Neural progenitor cell (in vitro differentiated cells): Measurements from ENCODE around the gene ACTR1A.

Experiments used
- EZH2 ChIP-seq: fragments of 200-600 bp; sonication (generic); IDR thresholded peaks from 2 replicates; pipeline ENCODE4 v1.6.1; 2017; ENCODE audit warnings: antibody characterized with exemption, mild to moderate bottlenecking, moderate library complexity
- EZH2phosphoT487 ChIP-seq: fragments of 200-600 bp; sonication (generic); IDR thresholded peaks from 2 replicates; pipeline ENCODE4 v1.6.1; 2017; ENCODE audit warnings: antibody characterized with exemption
- TF ChIP-seq, protein P1 (sequence below): fragments of 200-600 bp; sonication (generic); IDR thresholded peaks from 2 replicates; pipeline ENCODE4 v1.5.1; 2017; ENCODE audit warnings: antibody characterized with exemption, mild to moderate bottlenecking

DNA sequence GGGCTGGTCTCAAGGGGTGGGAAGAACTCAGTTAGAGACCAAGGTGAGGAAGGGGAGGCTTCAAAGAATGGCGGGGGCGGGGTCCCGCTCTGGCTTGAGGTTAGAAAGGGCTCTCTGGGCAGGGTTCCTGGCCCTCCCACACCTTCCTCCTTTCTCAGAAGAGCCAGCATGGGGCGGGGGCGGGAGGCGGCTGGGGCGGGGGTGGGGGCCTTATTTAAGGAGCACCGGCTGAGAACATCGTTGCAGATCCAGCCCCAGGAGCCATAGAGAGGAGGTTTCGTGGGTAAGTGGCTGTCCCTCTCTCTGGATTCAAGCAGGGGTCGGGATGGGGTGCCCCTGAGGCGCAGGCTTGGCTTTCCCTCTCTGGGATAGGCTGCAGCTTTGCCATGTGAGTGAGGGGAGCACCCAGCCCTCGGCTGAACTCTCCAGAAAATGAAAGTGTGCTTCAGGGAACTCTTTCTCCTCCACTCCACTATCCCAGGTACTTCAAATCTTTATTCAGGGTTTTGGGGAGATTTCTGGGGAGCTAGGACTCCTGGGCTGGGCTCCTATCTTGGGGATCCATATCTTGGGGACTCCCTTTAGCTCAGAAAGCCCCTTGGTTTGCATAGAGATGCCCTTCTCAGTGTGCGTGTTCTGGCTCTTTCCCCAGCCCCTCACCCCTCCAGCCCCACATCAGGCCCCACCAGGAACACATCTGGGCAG lies 66.8 kb downstream of the ACTR1A start:
- TF ChIP-seq, protein P1, sequence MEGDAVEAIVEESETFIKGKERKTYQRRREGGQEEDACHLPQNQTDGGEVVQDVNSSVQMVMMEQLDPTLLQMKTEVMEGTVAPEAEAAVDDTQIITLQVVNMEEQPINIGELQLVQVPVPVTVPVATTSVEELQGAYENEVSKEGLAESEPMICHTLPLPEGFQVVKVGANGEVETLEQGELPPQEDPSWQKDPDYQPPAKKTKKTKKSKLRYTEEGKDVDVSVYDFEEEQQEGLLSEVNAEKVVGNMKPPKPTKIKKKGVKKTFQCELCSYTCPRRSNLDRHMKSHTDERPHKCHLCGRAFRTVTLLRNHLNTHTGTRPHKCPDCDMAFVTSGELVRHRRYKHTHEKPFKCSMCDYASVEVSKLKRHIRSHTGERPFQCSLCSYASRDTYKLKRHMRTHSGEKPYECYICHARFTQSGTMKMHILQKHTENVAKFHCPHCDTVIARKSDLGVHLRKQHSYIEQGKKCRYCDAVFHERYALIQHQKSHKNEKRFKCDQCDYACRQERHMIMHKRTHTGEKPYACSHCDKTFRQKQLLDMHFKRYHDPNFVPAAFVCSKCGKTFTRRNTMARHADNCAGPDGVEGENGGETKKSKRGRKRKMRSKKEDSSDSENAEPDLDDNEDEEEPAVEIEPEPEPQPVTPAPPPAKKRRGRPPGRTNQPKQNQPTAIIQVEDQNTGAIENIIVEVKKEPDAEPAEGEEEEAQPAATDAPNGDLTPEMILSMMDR: no peak
- no peak for TF ChIP-seq EZH2phosphoT487
- no peak for TF ChIP-seq EZH2
